Raji (cell line): ENCODE measurements around the gene UBR4.

Experiments used
- POLR2A ChIP-seq: IDR thresholded peaks from 2 replicates; pipeline ENCODE4 v1.6.1; 2011; ENCODE audit warnings: low read depth, low read length, control low read depth; ENCODE audit not compliant: insufficient read depth

UBR4 gene

DNA sequence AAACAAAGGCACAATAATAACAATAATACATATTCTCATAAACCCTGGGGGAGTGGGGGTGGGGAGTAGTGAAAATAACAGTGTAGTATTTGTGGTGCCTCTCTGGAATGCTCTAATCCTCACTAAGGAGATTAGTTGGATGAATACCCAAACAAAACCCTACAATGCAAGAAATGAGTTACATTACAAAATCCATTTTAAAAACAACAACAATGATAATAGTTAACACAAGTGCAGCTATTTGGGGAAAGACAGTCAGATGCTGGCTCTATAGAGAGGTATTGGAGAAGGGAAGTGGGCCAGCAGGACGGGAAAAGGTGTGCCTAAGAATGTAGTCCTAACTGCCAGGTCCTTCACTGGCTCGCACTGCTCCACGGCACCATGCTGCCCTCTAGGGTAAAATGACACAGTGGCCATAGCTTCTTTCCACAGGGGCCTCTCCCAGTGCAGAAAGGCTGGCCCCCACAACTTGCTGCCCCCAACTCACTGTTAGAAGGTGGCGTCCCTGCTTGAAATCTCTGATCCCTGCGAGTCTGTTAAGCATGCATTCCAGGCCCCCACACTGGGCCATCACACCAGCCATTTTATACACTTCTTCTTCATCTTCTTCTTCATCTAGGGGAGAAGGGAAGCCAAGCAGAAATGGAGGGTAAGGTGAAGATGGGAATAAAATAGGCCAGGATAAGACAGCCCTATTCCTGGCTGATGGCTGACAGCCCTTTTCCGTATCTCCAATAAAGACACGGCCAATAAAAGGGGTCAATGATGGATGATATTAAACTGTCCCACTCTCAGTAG lies 113.8 kb downstream of the UBR4 start:
- no peak for TF ChIP-seq POLR2A

DNA sequence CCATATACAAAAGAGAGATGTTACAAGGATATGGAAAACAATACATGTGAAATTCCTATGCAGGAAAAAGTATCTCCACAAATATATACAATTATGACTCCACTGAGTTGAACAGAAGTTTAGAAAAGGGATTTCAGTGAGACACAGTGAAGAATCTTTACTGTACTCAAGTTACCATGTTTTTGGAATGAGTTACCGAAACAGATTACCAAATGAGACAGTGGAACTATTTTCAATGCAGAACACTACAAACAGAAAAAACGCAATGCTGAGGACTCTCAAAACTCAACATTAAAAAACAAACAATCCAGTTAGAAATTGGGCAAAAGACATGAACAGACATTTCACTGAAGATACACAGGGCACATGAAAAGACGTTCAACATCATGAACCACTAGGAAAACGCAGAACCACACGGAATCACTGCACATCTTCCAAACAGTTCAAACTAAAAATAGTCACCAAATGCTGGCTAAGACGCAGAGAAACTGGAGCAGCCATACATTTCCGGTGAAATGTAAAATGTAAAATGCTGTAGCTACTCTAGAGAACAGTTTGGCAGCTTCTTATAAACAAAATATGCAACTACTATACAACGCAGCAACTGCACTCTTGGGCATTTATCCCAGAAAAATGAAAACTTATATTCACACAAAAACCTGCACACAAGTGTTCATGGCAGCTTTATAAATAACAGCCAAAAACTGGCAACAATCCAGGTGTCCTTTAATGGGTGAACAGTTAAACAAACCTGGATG lies 118.7 kb downstream of the UBR4 start:
- TF ChIP-seq POLR2A, result no peak

DNA sequence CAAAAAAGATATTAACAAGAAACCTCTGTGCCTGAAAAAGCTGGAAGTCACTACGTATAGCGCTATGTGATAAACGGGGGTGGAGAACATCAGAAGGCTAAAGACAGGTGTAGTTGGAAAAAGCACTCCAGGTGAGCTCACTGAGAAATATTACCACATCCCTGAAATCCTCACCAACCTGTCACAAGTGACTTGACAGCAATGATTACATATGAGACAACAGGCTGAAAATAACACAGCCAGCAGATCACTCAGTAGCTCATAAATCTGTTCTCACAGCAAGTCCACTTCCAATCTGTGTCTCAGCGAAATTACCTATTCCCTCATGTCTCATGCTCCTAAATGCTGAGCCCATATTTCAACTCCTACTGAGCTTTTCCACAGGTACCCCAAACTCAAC lies 120.5 kb downstream of the UBR4 start:
- no peak for TF ChIP-seq POLR2A

DNA sequence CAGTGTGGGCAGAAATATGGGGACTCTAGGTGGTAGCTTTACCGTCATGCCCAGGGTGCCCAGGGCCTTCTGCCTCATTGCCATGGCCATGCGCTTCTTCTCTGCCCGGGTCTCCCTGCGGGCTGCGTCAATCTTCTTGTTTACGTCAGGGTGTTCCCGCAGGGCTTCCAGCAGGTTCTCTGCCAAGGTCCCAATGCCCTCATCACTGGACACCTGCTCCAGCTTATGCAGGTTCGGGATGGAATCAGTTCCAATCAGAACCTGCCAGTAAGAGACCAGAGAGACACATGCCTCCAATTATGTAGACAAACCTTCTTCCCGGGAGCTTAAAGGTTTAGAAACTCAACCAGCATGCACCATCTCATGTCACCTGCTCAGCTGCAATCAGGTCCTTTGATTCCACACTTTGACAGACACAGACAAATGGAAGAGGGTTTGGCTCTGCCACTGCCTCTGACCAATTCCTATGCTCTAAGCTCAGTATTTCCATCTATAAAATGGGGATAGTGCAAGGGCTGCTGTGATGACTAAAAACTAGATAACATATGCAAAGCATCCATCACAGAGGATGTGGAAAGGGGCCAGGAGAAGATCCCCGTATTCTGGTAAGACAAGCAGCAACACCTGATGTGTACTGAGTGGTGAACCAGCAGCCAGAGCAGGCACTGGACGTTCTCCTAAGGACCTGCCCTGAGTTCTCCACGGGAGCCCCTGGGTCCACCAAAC lies 121.2 kb downstream of the UBR4 start:
- TF ChIP-seq POLR2A, result no peak

DNA sequence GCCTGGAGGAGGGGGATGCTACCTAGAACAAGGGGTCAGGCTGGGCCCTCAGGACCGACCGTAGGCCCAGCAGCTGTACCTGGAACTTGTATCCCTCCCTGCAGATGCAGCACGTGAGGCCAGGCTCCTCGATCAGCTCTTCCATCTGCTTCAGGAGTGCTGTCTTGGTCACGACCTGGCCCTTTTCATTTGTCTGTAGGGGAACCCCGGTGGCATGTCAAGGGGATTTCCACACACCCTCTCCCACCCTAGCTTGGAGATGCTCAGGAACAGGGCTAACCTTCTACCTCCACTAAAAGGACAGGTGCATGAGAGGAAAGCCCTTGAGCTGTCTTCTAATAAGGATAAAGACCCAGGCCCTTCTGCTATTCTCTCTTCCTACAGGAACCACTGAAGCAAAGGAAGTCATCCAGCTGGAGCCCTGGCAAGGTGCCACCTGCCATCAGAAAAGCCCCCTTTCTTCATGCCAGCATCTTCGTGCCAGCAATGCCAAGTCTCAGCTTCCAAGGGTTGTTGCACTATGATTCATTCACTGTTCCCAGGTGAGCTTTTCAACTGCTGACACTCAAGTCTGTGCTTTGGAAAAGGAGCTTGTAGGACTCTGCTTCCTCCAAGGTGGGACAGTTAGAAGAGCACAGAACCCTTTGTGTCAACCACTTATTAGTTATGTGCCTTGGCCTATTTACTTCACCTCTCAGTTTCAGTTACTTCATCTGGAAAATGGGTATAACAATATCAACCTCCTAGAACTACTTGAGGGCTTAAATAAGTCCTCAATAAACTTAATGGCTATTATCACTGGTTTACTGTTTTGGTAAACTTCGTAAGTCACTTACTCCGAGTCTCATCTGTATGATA lies 122.1 kb downstream of the UBR4 start:
- TF ChIP-seq POLR2A, result no peak

DNA sequence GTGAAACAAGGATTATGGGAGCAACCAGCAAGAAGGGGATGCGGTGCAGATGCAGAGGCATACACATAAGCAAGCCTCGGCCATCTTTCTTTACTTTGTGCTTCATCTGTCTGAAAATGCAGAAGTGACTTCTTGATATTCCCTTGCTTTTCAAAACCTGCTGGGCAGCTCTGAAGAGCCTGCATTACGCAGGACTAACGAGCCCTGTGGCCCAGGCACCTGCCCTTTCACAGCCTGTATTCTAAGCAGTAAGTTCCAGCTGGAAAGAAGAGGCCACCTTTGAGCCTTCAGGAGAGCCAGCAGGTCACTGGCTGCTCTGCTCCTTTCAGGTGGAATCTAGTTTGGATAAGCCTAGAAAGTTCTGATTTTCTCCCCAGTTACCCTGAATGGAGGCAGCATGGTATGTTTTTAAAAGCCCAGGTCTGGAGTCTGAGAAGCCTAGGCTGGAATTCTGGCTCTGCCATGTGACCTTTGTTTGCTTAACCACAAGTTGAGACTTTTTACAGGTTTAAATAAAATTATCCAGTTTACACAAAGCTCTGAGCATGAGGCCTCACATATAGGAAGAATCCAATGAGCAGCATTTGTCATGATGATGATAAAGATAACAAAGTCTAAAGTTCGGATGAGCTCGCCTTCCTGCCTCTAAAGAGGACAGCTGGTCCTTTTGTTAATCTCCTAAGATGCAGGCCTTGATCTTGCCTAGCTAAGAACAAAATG lies 122.9 kb downstream of the UBR4 start:
- TF ChIP-seq POLR2A, result no peak

DNA sequence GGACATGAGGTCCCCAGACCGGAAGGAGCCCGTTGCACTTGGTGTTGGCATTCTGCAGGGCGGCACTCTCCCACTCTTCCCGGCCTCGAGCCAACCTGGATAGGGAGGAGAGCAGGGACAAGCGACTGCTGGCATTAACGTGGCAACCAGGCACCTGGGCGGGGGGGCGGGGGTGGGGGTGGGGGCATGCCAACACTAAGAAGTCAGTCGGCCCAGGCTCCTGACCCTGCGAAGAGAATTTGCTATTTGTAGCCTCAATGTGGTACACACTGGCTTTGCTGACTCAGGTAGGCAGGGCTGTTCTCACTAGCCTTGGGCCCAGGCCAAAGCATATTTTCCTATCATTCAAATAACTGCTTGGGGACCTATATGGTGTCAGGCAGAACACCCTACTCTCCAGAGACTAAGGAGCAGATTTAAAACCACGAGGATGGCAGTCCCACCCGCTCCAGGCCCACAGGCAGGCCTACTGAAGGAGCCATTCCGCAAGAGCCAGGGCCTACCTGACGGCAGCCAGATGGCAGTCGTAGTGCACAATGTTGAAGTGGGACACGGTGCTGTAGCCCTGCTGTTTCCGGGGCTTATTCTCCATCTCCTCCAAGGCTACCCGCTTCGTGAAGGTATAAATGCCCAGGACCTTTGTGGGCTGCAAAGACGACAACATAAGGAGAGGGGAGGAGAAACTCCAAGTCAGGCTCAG lies 123.7 kb downstream of the UBR4 start:
- no peak for TF ChIP-seq POLR2A

DNA sequence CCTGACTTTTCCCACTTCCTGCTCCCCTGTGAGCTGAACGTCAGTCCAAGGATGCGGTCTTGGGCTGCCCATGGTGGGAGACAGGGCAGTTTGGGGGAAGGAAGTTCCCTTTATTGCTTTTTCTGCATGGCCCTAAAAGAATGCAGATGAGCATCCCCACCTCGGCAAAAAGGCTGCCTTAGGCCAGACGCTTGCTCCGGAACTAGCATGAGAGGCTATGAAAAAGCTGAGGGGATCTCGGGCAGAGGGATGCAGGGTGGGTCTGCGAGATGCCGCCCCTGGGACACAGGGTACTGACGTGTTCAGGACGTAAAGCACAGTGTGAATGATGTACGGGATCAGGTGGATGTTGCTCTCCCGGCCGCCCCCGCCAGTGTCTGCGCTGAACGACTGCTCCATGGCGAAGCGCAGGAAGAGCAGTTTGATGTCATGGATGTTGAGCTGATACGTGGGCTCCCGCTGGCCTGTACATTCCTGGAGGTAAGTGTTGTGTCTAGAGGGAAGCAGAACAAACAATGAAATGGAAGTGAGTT lies 125.8 kb downstream of the UBR4 start:
- no peak for TF ChIP-seq POLR2A

DNA sequence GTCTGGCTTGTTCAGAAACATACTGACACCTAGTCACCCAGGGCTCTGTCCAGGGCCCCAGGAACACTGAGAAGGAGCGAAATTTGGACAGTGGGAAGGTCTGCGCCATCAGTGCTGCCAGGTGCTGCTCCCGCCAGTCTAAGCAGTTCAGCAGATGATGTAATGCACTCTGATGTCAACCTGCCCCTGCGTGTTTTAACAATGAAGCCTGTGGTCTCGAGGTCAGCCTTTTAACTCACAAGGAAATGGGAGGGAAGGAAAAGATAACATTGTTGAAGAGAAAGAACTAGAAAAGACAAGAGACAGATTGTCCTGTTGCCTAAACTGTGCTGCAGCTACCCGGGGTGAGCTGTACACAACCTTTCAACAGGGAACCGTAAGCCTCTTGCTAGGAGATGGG lies 127.0 kb downstream of the UBR4 start:
- TF ChIP-seq POLR2A, result no peak

DNA sequence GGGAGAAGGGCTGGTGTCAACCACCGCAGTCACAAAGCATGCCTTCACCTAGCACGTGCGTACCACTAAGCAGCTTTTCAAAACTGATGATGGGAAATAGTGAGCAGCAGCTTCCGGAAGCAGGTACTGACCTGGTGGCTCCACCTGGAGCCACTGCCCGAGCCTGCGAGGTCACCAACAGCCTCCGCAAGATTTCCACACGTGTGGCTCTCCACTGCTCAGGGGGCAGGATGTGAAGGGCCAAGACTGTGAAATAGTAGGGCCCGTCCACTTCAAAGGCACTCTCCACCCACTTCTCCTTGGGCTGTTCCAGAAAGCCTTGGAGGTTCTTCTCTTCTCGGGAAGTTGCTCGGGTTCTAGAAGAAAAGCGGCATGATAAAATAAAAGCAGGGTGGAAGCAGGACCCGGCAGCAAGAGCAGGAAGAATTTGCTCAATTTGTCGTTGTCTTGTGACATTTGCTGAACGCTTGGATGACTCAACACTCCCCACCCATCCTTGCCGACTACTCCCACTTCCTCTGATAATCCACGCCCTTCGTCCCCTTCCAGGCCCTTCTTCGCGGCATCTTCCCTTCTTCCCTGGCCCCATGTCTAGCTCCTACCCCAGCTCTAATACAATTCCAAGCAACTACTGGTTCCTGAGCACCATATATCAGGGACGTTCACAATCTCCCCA lies 128.7 kb downstream of the UBR4 start:
- no peak for TF ChIP-seq POLR2A

DNA sequence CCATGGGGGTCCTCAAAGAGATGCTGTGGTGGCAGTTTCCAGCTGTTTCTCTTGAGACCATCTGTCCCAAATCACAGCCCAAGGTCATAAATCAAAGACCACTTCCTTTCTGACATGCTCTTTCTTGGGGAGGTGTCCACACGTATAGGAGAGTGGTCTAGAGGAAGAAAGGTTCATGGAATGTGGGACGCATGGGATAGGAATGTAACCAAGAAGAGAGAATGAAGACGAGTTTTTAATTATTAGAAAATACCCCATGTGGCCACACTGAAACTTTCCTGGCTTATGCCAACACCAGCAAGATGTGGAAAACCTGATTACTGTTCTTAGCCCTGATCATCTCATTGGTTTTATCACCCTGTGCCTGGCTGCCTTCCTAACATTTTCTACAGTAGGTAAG lies 129.3 kb downstream of the UBR4 start:
- no peak for TF ChIP-seq POLR2A

DNA sequence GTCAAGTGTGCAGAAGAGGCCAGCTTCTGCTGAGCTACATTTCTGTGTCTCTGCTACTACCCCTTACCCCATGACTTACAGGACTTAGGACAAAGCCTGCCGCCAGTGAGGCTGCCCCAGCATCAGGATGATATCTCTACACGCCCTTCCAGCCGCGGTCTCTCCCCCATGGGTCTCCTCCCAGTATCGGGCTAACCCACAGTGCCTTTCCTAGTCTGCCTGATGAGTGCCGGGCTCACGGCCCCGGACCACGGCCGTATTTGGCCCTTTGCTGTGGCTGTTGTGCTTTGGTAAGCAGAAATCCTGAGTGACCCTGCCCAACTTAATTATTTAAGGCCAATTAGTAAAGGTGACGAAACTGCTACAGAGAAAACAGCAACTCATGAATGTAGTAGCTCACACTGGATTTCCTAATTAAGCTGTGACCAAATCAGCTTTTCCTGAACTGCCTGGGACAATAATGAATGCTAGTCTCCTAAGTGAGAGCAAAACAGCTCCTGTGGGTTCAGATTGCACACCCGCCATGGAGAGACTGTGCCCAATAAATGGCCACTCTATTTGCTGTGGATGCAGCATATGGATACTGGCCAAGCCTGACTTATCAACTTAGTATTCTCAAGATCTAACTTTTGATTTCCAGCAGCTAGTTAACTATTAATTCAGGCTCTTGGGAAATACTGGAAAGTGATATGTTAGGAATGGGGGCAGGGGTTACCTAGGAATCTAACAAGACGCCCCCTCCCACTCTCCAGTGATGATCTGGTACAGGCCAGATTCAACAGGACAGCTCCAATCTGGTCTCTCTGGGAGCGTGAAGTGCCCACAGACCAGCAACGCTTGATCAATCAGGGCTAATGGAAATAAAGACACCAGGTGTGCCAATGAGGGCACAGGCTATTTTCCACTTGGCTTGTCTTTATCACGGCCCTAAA lies 130.3 kb downstream of the UBR4 start:
- TF ChIP-seq POLR2A, result no peak
